Activated T-cell treated with anti-CD3 and anti-CD28 coated beads for 1 hour (primary cell): Measurements from ENCODE around the gene CCNH.

Experiments
- DNase-seq: peaks from one replicate; pipeline ENCODE4 v3.0.0-alpha.2; 2020; ENCODE audit warnings: low read depth

The CCNH gene

DNA sequence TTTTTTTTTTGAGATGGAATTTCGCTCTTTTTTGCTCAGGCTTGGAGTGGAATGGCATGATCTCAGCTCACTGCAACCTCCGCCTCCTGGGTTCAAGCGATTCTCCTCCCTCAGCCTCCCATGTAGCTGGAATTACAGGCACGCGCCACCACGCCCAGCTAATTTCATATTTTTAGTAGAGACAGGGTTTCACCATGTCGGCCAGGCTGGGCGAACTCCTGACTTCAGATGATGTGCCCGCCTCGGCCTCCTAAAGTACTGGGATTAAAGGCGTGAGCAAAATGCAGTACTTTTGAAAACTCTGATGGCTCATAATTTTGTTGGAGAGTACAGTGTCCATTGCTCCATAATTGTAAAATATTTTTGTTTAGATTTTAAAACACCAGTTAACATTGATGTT lies 52.6 kb downstream of the CCNH start:
- DNase-seq, result no peak

DNA sequence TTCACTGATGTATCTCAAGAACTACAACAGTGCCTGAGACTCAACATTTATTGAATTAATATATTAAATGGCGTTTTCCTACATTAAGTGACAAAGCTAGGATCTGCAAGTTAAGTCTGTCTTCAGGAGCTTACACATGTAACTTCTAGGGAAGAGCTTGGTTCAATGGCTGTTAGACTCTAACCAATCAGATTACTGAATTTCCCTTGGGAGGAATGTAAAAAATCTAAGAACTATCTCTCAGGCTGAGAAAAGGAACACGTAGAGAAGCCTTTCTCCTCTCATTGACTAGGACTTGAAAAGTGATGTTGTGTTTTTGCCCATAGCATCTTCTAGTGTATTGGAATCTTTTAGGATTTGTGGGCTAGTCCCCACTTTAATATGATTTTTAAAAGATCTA lies 53.6 kb downstream of the CCNH start:
- no peak for DNase-seq

- DNase-seq, result no peak
Observed at GRCh38 chr5:87354496-87354895, 58.2 kb downstream of the CCNH start.

GRCh38 chr5:87347841-87348240 lies 64.9 kb downstream of the CCNH start:
- DNase-seq, result no peak

DNA sequence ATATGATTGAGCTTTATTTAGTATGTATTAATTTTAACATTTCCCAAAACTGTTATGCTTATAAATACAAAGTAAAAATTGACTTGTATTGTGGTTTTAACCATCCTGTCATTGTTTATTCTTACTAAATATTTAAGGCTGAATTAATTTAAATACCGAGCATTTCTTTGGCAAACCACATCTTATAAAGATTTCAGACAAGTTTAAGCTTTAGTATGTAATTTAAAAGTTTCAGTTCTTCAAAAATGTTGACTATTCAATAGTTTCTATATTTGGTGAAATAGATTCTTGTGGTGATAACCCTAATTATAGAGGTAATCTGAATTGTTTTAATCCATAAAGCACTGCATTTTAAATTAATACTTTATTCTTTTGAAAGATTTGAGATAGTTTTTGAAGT lies 65.5 kb downstream of the CCNH start:
- no peak for DNase-seq
